ENCODE data around the gene CHPF2. TPM values are rescaled to one million over a fixed set of nuclear protein-coding genes. Genes with fewer than 3 reads are reported as not detected.

CHPF2 gene
- total and polyA plus RNA-seq, 2 experiments from 2014 or later: 4.8 to 26.1 TPM

GRCh38 chr7:151240536-151240935 lies 8.3 kb downstream of the CHPF2 start:
- TF ChIP-seq ZNF114 (CRISPR knock-in tag; IDR thresholded peaks at IDR 0.05) (no peak), EZH2phosphoT487 (IDR thresholded peaks at IDR 0.05; ENCODE audit: unreplicated experiment) (no peak), JUNB (IDR thresholded peaks at IDR 0.05; ENCODE audit: unreplicated experiment) (no peak)
- no peaks in the 10 kb centered on the region for H3K9me3 Mint-ChIP-seq
- Histone ChIP-seq H3K4me3 (no peak overlapping the region), H3K4me2 (no peak overlapping the region), H3K36me3 (ENCODE audit: insufficient read depth) (no peaks in the 10 kb centered on the region), H2AFZ (no peak overlapping the region), H3K4me1 (ENCODE audit: insufficient read depth) (peaks cover 15% of the 10 kb centered on the region; the same call in 1 of the 2 replicates), H4K20me1 (replicated peaks; ENCODE audit: insufficient read depth) (peaks cover 8% of the 10 kb centered on the region; the same call in 1 of the 2 replicates), H3K79me2 (replicated peaks; ENCODE audit: insufficient read depth) (no peaks in the 10 kb centered on the region), H3K9me2 (ENCODE audit: insufficient read depth) (no peaks in the 10 kb centered on the region), H3K27ac (ENCODE audit: low read depth) (no peak overlapping the region), H3K27me3 (ENCODE audit: insufficient read depth) (peaks cover 17% of the 10 kb centered on the region), H3F3A (replicated peaks; ENCODE audit: low read depth) (no peaks in the 10 kb centered on the region)
- DNase-seq (ENCODE audit: low spot score) (no peak), ATAC-seq (no peak)
- H3K4me1 Mint-ChIP-seq: peaks cover 37% of the 10 kb centered on the region
- no peak overlapping the region for H3K4me3 Mint-ChIP-seq
- H3K27me3 Mint-ChIP-seq (ENCODE audit: insufficient read depth, low read depth, poor library complexity): peaks cover 21% of the 10 kb centered on the region
- peaks cover 12% of the 10 kb centered on the region for H3K36me3 Mint-ChIP-seq (ENCODE audit: low read depth)
- peak overlapping the region; percentile 32; the same call in 1 of the 2 replicates for H3K27ac Mint-ChIP-seq

GRCh38 chr7:151240942-151241754 lies 8.9 kb downstream of the CHPF2 start:
- ATAC-seq: no peak
- H3K36me3 ChIP-seq (ENCODE audit: insufficient read depth): no peaks in the 10 kb centered on the region
- DNase-seq (ENCODE audit: low spot score): no peak
- no peak overlapping the region for H3K4me2 ChIP-seq
- TF ChIP-seq POLR2AphosphoS5 (IDR thresholded peaks at IDR 0.05; ENCODE audit: low read depth) (peak; percentile 10; the same call in 1 of the 2 replicates), ZNF331 (CRISPR knock-in tag; IDR thresholded peaks at IDR 0.05; ENCODE audit: low read depth) (no peak)
- peaks cover 8% of the 10 kb centered on the region; the same call in 1 of the 2 replicates for H4K20me1 ChIP-seq (replicated peaks; ENCODE audit: insufficient read depth)
- Mint-ChIP-seq H3K27ac (peak overlapping the region; percentile 78; the same call in 1 of the 2 replicates), H3K36me3 (ENCODE audit: low read depth) (peaks cover 10% of the 10 kb centered on the region), H3K27me3 (ENCODE audit: insufficient read depth, low read depth, poor library complexity) (peaks cover 26% of the 10 kb centered on the region), H3K4me1 (peaks cover 41% of the 10 kb centered on the region), H3K9me3 (no peaks in the 10 kb centered on the region; the same call in 2 of the 3 replicates), H3K4me3 (no peak overlapping the region)
- H3F3A ChIP-seq (replicated peaks; ENCODE audit: low read depth): 0 out of 2 replicates have a peak, but pooled peaks cover 4% of the 10 kb centered on the region
- H2AFZ ChIP-seq: no peak overlapping the region
- no peaks in the 10 kb centered on the region for H3K79me2 ChIP-seq (replicated peaks; ENCODE audit: insufficient read depth)
- H3K4me1 ChIP-seq (ENCODE audit: insufficient read depth): peaks cover 19% of the 10 kb centered on the region; the same call in 1 of the 2 replicates
- H3K4me3 ChIP-seq: no peak overlapping the region
- no peak overlapping the region for H3K27ac ChIP-seq (ENCODE audit: low read depth)
- peaks cover 23% of the 10 kb centered on the region for H3K27me3 ChIP-seq (ENCODE audit: insufficient read depth)
- no peaks in the 10 kb centered on the region for H3K9me2 ChIP-seq (ENCODE audit: insufficient read depth)

DNA sequence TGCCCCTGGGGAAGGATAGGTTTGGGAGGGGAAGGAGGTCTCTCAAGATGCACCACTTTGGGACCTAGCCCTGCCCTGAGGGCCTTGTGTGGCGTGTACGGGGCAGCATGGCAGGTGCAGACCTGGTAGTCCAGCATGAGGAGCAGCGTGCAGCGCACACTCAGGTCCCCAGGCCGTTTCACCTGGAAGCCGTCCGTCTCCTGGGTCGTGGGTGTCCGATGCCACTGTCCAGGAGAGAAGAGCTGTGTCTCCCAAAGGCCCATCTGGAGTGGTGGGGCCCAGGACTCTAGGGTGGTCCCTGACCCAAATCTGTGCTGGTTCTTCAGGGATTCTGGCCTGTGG lies 9.4 kb downstream of the CHPF2 start:
- DNase-seq (ENCODE audit: low spot score) (no peak), ATAC-seq (no peak)
- Mint-ChIP-seq H3K36me3 (ENCODE audit: low read depth) (peaks cover 5% of the 10 kb centered on the region), H3K27ac (no peak overlapping the region), H3K4me3 (no peak overlapping the region), H3K27me3 (ENCODE audit: insufficient read depth, low read depth, poor library complexity) (peaks cover 28% of the 10 kb centered on the region), H3K9me3 (no peaks in the 10 kb centered on the region; the same call in 2 of the 3 replicates), H3K4me1 (peaks cover 46% of the 10 kb centered on the region)
- H3K4me3 ChIP-seq: no peak overlapping the region
- H3K79me2 ChIP-seq (replicated peaks; ENCODE audit: insufficient read depth): no peaks in the 10 kb centered on the region
- peaks cover 8% of the 10 kb centered on the region; the same call in 1 of the 2 replicates for H4K20me1 ChIP-seq (replicated peaks; ENCODE audit: insufficient read depth)
- H3F3A ChIP-seq (replicated peaks; ENCODE audit: low read depth): 0 out of 2 replicates have a peak, but pooled peaks cover 5% of the 10 kb centered on the region
- TF ChIP-seq CREB1 (CRISPR knock-in tag; IDR thresholded peaks at IDR 0.05; ENCODE audit: low read depth): no peak
- no peak for TF ChIP-seq ZNF331 (CRISPR knock-in tag; IDR thresholded peaks at IDR 0.05; ENCODE audit: low read depth)
- no peak for TF ChIP-seq STAT1 (IDR thresholded peaks at IDR 0.05; ENCODE audit: unreplicated experiment)
- TF ChIP-seq EZH2phosphoT487 (IDR thresholded peaks at IDR 0.05; ENCODE audit: unreplicated experiment): no peak
- TF ChIP-seq EZH2 (IDR thresholded peaks at IDR 0.05; ENCODE audit: low read depth, unreplicated experiment): no peak
- no peak overlapping the region for H3K4me2 ChIP-seq
- H3K4me1 ChIP-seq (ENCODE audit: insufficient read depth): peaks cover 25% of the 10 kb centered on the region; the same call in 1 of the 2 replicates
- no peak overlapping the region for H3K27ac ChIP-seq (ENCODE audit: low read depth)
- no peaks in the 10 kb centered on the region for H3K36me3 ChIP-seq (ENCODE audit: insufficient read depth)
- H3K9me2 ChIP-seq (ENCODE audit: insufficient read depth): no peaks in the 10 kb centered on the region
- H3K27me3 ChIP-seq (ENCODE audit: insufficient read depth): peaks cover 28% of the 10 kb centered on the region
- H2AFZ ChIP-seq: no peak overlapping the region

All from GM23338 (cell line).